ENCODE results near the gene TIMM22. TPM values are rescaled to one million over a fixed set of nuclear protein-coding genes. Genes with fewer than 3 reads are reported as not detected.
"Not testable (repeated sequence)": the region's sequence is repeated elsewhere in the genome, so short reads cannot be mapped to it uniquely, and the experiment has no call there.

The TIMM22 gene
- total and polyA plus RNA-seq, 2 donors from 2014 or later, result 14.6 to 17.3 TPM

- Histone ChIP-seq H3K9ac (ENCODE audit: low read length in 3 of 3) (no peak overlapping the region), H3K27ac (ENCODE audit: low read depth in 2 of 2, low read length in 2 of 2) (no peak overlapping the region), H3K36me3 (ENCODE audit: control insufficient read depth in 2 of 3, insufficient read depth in 3 of 3, low read length in 3 of 3) (no peaks in the 10 kb centered on the region), H3K9me3 (ENCODE audit: control insufficient read depth in 2 of 3, insufficient read depth in 1 of 3, low read length in 3 of 3) (no peaks in the 10 kb centered on the region), H3K27me3 (ENCODE audit: control insufficient read depth, insufficient read depth, low read length) (no peaks in the 10 kb centered on the region), H3K4me1 (ENCODE audit: control insufficient read depth in 2 of 3, insufficient read depth in 2 of 3, low read depth in 1 of 3, low read length in 3 of 3) (peaks cover 0 to 3% (median 0%) of the 10 kb centered on the region in 3 donors), H3K4me3 (ENCODE audit: low read length in 3 of 3) (no peak overlapping the region)
- no peak for TF ChIP-seq CTCF (IDR thresholded peaks at IDR 0.05; ENCODE audit: borderline replicate concordance, extremely low read depth, insufficient read depth)
- intact Hi-C loops (cut with DNase I), result no loop called here
- DNase-seq (peak in 1 of 5 donors; percentile 64), FAIRE-seq (no peak)
Measured at GRCh38 chr17:949623-950303, 47.2 kb upstream of the TIMM22 start.

GRCh38 chr17:951325-952132, 45.4 kb upstream of the TIMM22 start:
- no peak for TF ChIP-seq CTCF (IDR thresholded peaks at IDR 0.05; ENCODE audit: borderline replicate concordance, extremely low read depth, insufficient read depth)
- Histone ChIP-seq H3K27ac (ENCODE audit: low read depth in 2 of 2, low read length in 2 of 2) (peak overlapping the region in 1 of 2 donors; percentile 22), H3K9me3 (ENCODE audit: control insufficient read depth in 2 of 3, insufficient read depth in 1 of 3, low read length in 3 of 3) (no peaks in the 10 kb centered on the region), H3K36me3 (ENCODE audit: control insufficient read depth in 2 of 3, insufficient read depth in 3 of 3, low read length in 3 of 3) (no peaks in the 10 kb centered on the region), H3K27me3 (ENCODE audit: control insufficient read depth, insufficient read depth, low read length) (no peaks in the 10 kb centered on the region), H3K4me1 (ENCODE audit: control insufficient read depth in 2 of 3, insufficient read depth in 2 of 3, low read depth in 1 of 3, low read length in 3 of 3) (peaks cover 0 to 3% (median 0%) of the 10 kb centered on the region in 3 donors), H3K4me3 (ENCODE audit: low read length in 3 of 3) (no peak overlapping the region), H3K9ac (ENCODE audit: low read length in 3 of 3) (no peak overlapping the region)
- FAIRE-seq (no peak), DNase-seq (peak; percentile 88 to 94 (median 90))
- intact Hi-C loops (cut with DNase I), result no loop called here

GRCh38 chr17:952592-952991, 44.3 kb upstream of the TIMM22 start:
- H3K9me3 ChIP-seq (ENCODE audit: control insufficient read depth in 2 of 3, insufficient read depth in 1 of 3, low read length in 3 of 3); H3K9ac ChIP-seq (ENCODE audit: low read length in 3 of 3); intact Hi-C loops (cut with DNase I); H3K27me3 ChIP-seq (ENCODE audit: control insufficient read depth, insufficient read depth, low read length); FAIRE-seq; H3K4me3 ChIP-seq (ENCODE audit: low read length in 3 of 3); H3K4me1 ChIP-seq (ENCODE audit: control insufficient read depth in 2 of 3, insufficient read depth in 2 of 3, low read depth in 1 of 3, low read length in 3 of 3); H3K36me3 ChIP-seq (ENCODE audit: control insufficient read depth in 2 of 3, insufficient read depth in 3 of 3, low read length in 3 of 3); H3K27ac ChIP-seq (ENCODE audit: low read depth in 2 of 2, low read length in 2 of 2): not testable (repeated sequence)
- peak in 1 of 5 donors; percentile 57 for DNase-seq

GRCh38 chr17:953767-954166, 43.2 kb upstream of the TIMM22 start:
- H3K27me3 ChIP-seq (ENCODE audit: control insufficient read depth, insufficient read depth, low read length), result no peaks in the 10 kb centered on the region
- H3K4me1 ChIP-seq (ENCODE audit: control insufficient read depth in 2 of 3, insufficient read depth in 2 of 3, low read depth in 1 of 3, low read length in 3 of 3), result peaks cover 0 to 3% (median 0%) of the 10 kb centered on the region in 3 donors
- H3K27ac ChIP-seq (ENCODE audit: low read depth in 2 of 2, low read length in 2 of 2), result no peak overlapping the region
- DNase-seq (peak in 1 of 5 donors; percentile 49), FAIRE-seq (no peak)
- no peaks in the 10 kb centered on the region for H3K9me3 ChIP-seq (ENCODE audit: control insufficient read depth in 2 of 3, insufficient read depth in 1 of 3, low read length in 3 of 3)
- no peak for TF ChIP-seq CTCF (IDR thresholded peaks at IDR 0.05; ENCODE audit: borderline replicate concordance, extremely low read depth, insufficient read depth)
- H3K36me3 ChIP-seq (ENCODE audit: control insufficient read depth in 2 of 3, insufficient read depth in 3 of 3, low read length in 3 of 3), result no peaks in the 10 kb centered on the region
- H3K4me3 ChIP-seq (ENCODE audit: low read length in 3 of 3), result no peak overlapping the region
- H3K9ac ChIP-seq (ENCODE audit: low read length in 3 of 3), result no peak overlapping the region
- intact Hi-C loops (cut with DNase I), result no loop called here

Measured in kidney (tissue), 14 donors.